Medulla oblongata (tissue), 1 donor: ENCODE measurements around the gene RASGRF1.

ENCODE experiments used
- DNase-seq: peaks from one replicate; pipeline ENCODE4 v3.0.0-alpha.2; 2015; ENCODE audit errors: extremely low spot score

The RASGRF1 gene

GRCh38 chr15:78989701-78990240, 100.8 kb downstream of the RASGRF1 start:
- DNase-seq: no peak

GRCh38 chr15:78988361-78988911, 102.1 kb downstream of the RASGRF1 start:
- DNase-seq: peak; percentile 91

DNA sequence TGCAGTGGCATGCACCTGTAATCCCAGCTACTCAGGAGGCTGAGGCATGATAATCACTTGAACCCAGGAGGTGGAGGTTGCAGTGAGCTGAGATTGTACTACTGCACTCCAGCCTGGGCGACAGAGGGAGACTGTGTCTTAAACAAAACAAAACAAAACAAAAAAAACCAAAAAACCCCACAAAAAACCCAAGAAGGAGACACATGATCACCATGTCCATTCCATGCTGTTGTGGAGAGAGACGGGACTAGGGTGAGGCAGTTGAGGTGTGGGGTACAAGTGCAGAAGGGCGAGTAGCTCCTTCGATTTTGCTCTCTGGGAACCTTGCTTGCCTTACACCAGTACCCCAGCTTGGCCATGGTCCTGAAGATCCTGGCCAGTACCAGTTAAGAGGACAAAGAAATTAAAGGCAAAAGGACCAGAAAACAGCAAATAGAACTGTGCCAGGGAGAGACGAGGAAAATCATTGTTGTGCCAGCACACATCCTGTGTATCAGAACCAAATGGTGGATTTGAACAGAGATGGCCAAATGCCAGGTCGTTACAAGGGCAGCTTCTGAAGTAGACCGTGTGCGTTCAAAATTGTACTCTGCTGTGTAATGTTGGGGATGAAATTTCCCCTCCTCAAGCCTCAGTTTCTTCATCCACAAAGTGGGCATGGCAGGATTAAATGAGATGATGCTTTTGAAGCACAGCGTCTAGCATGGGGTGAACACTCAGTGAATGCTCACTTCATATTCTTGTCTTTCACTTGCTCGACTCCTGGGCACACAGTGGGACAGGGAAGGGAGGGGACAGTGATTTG, 102.8 kb downstream of the RASGRF1 start:
- DNase-seq: no peak

- DNase-seq: no peak
Observed at GRCh38 chr15:78985859-78986475, 104.6 kb downstream of the RASGRF1 start.

GRCh38 chr15:78984041-78984440, 106.5 kb downstream of the RASGRF1 start:
- DNase-seq: no peak

DNA sequence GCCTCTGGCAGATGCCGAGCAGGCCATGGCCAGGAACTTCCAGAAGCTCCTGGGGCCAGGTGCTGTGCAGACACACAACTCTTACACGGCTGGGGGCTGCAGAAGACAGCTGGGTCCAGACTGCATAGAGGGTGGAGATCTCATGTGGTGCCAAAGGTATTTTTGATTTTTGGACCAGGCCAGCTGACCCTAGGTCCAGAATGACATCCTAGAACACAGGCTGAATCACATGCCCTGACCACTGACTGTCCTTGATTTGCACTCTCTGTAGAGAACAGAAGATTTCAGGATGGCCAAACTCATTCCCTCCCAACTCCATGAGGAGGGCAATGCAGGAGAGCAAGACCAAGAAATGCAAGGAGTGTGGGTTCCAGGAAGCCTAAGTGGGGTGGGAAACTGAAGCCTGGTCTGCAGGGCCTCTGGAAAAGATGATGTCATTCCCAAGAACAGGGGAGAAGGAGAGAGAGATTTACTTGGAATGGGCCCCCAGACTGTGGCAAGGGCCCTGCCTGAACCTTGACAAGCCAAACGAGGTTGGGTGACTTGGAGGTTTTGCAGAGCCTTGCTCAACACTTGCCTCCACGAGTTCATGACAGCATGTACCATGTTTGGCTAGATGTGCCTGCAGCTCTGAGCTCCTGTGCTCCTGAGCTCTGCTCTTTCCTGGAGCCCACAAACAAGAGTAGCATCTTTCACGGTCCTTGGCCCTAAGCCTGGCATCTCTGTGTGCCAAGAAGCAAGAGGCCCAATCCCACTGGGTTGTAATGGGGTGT, 107.2 kb downstream of the RASGRF1 start:
- DNase-seq: no peak

GRCh38 chr15:78982736-78983135, 107.8 kb downstream of the RASGRF1 start:
- DNase-seq: no peak

DNA sequence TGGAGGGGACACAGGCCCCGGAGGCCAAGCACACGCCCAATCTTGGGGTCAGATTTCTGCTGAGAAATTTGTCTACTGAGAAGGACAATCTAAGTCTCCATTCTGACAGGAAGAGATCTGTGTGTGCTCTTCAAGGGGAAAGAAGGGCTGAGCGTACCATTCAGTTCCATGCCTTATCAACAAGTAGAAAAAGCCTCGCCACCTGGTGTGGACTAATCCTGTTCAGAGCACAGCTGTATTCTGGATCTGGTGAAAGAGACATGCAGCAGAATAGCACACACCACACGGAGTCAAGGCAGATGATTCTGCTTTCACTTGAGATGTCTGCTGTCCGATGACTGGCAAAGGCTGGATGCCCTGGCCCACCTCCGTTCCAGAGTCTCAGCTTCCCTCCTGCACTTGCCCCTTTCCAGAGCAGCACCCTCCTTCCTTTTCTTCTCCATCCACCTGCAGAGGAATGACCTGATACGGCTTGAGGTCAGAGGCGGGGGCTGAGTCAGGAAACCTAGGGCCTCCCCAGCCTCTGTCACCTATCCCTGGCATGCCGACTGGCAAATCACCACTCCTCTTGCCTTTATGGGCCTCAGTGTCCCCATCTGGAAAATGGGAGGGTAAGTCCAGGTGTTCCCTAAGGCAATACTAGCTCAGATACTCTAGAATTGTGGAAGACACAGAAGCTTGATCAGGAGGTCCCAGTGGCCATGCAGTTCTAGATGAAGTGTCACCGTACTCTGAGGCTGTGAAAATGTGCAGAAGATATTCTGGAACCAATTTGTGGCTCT, 108.9 kb downstream of the RASGRF1 start:
- DNase-seq: no peak

DNA sequence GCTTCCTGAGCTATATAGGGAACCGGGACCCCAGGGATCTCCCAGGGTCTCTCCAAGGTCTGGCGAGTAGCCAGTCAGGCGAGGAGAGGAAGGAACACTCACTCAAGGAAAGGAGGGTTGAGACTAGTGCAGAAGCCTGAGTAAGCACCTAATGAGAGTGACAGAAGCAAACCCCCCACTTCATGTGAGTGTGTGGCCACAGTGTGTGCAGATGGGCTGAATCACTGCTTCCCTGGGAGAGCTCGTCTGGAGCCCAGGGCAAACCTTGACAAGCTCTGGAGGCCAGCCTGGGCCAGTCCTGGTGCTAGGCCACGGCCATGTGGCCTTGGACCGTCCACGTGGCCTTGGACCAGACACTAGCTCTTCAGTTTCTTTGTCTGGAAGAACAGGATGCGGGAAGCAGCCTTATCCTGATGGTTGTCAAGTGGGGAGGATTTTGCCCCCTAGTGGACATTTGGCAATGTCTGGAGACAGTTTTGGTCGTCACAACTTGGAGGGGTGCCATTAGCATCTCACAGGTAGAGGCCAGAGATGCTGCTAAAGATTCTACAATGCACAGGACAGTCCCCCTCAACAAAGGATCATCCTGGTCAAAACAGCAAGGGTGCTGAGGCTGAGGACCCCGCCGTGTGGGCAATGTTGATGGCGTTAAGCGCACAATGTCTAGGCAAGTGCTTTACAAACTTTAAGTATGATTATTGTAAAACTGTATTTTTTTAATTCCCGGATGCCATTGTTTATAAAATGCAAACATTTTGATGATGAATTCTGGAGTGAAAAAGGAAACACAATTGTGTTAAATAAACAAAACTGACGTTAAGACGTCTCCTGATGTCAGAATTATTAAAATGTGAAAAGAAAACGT, 110.9 kb downstream of the RASGRF1 start:
- peak; percentile 84 for DNase-seq

DNA sequence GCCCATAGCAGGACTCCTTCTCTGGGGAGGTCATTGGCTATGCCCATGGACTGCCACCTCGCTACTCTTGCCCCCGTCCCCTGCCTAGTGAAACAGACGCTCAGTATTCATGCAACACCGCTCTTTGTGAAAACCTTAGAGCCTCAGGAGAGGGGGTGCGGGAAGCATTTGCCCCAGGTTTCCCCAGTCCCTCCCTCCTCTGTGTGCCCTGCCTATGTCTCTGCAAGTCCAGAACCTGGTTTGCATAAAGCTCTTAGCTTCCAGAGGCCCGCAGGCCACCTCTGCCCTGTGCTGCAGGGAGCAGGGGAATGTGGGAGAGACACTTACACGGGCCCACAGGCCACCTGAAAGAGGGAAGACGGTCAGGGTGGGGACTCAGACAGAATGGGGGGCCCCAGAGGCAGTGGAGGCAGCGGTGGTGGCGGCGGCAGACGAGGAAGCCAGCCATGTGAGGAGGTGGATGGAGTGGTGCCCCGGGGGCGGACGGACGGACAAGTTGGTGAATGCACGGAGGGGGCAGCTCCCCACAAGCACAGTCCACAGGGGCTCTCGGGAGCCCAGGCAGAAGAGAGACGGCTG, 111.9 kb downstream of the RASGRF1 start:
- no peak for DNase-seq

- no peak for DNase-seq
Observed at GRCh38 chr15:78977591-78978347, 112.8 kb downstream of the RASGRF1 start.

- peak; percentile 70 for DNase-seq
Observed at GRCh38 chr15:78977091-78977571, 113.4 kb downstream of the RASGRF1 start.

- DNase-seq: no peak
Observed at GRCh38 chr15:78976691-78977090, 113.9 kb downstream of the RASGRF1 start.

GRCh38 chr15:78974272-78974918, 116.2 kb downstream of the RASGRF1 start:
- no peak for DNase-seq

DNA sequence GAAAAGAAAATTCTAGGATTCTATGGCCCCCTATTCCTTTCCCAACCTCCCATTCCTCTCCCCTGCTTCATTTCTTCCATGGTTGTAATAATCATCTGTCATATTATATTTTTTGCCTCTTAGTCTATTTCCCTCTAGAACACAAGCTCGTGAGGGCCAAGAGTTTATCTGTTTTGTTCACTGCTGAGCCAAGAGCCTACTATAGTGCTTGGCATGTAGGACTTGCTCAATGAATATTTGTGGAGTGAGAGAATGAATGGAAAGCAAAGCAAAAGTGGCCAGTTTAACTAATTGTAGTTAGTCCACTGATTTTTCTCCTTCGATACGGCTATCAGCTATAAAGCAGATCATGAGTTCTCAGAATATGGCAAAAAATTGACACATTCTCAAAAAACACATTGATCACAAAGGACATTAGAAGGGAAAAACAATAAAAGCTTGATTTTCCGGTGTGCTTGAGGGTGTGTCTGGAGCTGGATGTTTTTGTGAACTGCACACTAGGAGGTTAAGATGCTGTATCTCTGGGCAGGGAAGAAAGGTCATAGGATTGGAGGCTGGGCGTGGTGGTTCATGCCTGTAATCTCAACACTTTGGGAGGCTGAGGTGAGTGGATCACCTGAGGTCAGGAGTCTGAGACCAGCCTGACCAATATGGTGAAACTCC, 120.8 kb downstream of the RASGRF1 start:
- no peak for DNase-seq

- no peak for DNase-seq
Observed at GRCh38 chr15:78968539-78969271, 121.9 kb downstream of the RASGRF1 start.

DNA sequence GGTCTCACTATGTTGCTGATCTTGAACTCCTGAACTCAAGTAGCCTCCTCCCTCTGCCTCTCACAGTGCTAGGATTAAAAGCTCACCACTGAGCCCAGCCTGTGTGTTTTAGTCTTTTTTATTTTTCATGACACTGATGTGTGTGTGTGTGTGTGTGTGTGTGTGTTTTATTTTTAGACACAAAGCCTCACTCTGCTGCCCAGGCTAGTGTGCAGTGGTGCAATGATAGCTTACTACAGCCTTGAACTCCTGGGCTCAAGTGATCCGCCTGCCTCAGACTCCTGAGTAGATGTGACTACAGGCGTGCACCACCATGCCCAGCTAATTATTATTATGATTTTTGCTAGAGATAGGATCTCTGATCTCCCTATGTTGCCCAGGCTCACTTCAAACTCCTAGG, 122.5 kb downstream of the RASGRF1 start:
- DNase-seq: no peak
